CD4-positive, alpha-beta T cell treated with Interleukin-17A for 4 hours (primary cell): ENCODE results near the gene MLLT11.

Experiments used
- DNase-seq: peaks from one replicate; pipeline ENCODE4 v3.0.0-alpha.2; 2020; ENCODE audit warnings: mixed read lengths

The MLLT11 gene, protein sequence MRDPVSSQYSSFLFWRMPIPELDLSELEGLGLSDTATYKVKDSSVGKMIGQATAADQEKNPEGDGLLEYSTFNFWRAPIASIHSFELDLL

GRCh38 chr1:151060007-151060656 is at the start of gene MLLT11:
TSS of gene MLLT11 (plus strand) at chr1:151060397. CDS start at chr1:151067225, 6,828 bp downstream.
- DNase-seq, result peak; percentile 52

GRCh38 chr1:151011154-151011850 is 48.9 kb upstream of the MLLT11 start:
- DNase-seq, result no peak

DNA sequence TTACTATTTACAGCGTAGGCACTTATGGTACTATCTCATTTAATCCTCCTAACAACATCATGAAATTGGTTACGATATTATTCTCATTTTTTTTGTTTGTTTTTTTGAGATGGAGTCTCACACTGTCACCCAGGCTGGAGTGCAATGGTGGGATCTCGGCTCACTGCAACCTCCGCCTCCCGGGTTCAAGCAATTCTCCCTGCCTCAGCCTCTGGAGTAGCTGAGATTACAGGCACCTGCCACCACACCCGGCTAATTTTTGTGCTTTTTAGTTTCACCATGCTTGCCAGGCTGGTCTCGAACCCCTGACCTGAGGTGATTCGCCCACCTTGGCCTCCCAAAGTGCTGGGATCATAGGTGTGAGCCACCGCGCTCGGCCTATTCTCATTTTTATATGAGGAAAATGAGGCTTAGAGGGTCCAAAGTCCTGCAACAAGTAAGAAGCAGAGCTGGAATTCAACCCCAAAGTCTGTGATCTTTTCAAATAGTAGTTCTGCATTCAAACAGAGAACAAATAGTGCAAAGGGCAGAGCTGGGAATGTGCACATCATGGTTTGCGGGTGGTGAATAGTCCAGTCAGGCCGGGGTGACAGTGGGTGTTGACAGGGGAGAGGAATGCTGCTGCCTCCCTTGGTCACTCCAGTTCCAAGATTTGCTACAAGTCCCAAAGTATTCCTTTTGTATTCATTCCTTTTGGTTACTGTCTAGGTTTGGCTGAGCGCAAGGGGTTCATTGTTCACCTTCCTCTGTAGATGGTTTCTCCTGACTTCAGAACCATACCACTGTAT is 47.3 kb upstream of the MLLT11 start:
- no peak for DNase-seq

- no peak for DNase-seq
Measured at GRCh38 chr1:151013518-151013917, 46.7 kb upstream of the MLLT11 start.

DNA sequence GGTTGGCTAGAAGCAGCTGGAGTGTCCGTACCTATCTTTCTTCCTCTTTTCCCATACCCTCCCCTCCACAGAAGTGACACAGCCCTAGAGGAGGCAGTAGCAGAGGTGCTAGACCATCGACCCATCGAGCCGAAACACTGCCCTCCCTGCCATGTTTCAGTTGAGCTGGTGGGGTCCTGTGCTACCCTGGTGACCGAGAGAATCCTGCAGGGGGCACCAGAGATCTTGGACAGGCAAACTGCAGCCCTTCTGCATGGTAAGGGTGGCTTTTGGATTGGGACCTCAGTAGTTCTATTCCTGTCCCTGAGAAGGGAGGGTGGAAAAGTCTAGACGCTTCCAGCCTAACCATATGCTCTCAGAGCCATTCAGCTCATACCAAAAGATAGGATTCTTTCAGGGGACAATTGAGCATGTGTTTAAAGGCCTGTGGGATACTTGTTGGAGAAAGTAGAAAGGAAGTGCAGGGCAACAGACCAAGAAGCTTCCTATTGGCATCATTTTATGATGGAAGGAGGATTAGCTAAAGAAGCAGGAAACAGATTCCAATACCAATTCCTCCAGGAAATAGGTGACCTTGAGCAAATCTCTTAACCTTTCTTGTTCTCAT is 35.6 kb upstream of the MLLT11 start:
- peak; percentile 95 for DNase-seq

- DNase-seq, result no peak
Measured at GRCh38 chr1:151026460-151026859, 33.7 kb upstream of the MLLT11 start.

DNA sequence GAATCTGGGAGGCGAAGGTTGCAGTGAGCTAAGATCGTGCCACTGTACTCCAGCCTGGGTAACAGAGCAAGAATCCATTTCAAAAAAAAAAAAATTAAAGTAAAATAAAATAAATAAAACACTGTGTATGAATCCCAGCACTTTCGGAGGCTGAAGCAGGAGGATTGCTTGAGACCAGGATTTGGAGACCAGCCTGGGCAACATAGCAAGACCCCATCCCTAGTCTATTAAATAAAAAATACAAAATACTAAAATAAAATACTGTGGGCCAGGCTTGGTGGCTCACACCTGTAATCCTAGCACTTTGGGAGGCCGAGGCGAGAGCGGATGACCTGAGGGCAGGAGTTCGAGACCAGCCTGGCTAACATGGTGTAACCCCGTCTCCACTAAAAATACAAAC is 28.0 kb upstream of the MLLT11 start:
- no peak for DNase-seq

- no peak for DNase-seq
Measured at GRCh38 chr1:151035167-151035566, 25.0 kb upstream of the MLLT11 start.

DNA sequence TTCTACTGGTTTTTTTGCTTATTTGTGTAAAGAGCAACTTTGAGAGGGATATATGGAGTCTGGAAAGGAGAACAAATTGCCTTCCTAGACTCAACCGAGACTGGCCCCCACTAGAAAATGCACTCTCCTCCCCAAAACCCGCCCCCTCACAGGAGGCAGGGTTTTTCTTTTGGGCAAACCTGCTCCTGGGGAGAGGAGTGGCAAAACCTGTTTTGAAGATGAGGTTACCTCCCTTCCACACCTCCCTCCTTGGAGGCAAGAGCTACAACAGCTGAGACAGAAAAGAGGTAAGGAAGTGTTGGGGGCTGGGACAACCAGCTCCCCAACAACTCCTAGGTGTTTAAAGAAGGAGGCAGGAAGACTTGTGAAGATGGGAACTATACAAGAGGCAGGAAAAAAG is 23.8 kb upstream of the MLLT11 start, which contains the start of gene BNIPL:
Gene BNIPL, plus strand, starts transcription at position 231 of the 400 bp plus-strand sequence. Its CDS starts 140 bp downstream, at position 371.
- DNase-seq, result no peak

DNA sequence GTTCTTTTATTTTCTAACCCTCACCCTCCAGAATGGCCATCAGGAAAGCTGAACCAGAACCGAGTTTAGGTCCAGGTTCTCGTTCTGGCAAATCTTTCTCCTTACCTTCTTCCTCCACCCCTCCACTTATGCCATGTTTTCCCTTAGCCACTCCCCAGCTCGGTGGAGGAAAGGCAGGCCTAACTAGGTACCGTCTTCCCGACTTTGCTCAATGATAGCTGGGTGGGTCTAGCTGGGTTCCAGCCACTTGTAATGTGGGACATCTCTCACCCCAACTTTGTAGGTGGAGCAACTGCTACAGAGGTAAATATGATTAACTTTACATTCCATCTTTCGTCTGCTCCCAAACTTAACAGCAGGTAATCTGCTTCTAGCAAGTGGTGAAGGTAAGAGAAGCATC is 23.2 kb upstream of the MLLT11 start:
- no peak for DNase-seq

DNA sequence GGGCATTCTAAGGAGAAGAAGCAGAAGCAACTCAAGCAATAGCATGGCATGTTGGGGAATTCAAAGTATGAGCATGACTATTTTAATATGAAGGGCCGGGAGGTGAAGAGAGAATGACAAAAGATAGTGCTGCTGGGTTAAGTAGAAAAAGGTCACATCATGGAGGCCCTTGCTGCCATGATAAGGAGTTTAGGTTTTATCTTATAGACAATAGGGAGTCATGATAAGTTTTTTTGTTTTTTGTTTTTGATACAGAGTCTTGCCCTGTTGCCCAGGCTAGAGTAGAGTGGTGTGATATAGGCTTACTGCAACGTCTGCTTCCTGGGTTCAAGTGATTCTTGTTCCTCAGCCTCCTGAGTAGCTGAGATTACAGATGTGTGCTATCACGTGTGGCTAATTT is 20.7 kb upstream of the MLLT11 start:
- no peak for DNase-seq

DNA sequence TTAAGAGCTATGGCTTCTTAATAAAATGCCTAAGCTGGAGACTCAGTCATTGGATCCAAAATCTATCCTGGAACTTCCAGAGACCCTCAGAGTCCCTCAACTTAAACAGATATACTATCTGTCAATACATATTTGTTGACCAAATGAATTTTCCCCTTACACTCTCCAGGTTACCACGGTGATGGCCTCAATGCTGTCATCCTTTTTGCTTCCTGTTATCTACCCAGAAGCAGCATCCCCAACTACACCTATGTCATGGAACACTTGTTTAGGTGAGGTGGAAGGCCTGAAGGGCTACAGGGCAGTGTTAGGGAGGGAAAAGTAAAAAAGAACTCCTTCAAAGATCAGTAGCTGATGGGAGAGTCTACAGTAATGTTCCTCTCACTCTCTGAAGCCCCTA is 17.0 kb upstream of the MLLT11 start:
- no peak for DNase-seq

DNA sequence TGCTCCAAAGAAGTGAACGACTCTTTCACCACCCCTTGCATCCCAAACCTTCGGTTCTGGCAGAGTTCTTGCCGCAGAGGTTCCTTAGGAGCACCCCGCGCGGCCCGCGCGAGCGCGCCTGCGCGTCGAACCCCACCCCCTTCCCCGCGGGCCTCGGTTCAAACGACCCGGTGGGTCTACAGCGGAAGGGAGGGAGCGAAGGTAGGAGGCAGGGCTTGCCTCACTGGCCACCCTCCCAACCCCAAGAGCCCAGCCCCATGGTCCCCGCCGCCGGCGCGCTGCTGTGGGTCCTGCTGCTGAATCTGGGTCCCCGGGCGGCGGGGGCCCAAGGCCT is 12.6 kb upstream of the MLLT11 start, which contains the start of gene C1orf56:
Gene C1orf56, plus strand, starts transcription at position 161 of the 334 bp plus-strand sequence. Its CDS starts 97 bp downstream, at position 258.
- DNase-seq, result peak; percentile 76

DNA sequence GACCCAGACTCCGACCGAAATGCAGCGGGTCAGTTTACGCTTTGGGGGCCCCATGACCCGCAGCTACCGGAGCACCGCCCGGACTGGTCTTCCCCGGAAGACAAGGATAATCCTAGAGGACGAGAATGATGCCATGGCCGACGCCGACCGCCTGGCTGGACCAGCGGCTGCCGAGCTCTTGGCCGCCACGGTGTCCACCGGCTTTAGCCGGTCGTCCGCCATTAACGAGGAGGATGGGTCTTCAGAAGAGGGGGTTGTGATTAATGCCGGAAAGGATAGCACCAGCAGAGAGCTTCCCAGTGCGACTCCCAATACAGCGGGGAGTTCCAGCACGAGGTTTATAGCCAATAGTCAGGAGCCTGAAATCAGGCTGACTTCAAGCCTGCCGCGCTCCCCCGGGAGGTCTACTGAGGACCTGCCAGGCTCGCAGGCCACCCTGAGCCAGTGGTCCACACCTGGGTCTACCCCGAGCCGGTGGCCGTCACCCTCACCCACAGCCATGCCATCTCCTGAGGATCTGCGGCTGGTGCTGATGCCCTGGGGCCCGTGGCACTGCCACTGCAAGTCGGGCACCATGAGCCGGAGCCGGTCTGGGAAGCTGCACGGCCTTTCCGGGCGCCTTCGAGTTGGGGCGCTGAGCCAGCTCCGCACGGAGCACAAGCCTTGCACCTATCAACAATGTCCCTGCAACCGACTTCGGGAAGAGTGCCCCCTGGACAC is 12.1 kb upstream of the MLLT11 start:
- peak; percentile 70 for DNase-seq

GRCh38 chr1:151048645-151049032 is 11.6 kb upstream of the MLLT11 start:
- DNase-seq, result no peak

DNA sequence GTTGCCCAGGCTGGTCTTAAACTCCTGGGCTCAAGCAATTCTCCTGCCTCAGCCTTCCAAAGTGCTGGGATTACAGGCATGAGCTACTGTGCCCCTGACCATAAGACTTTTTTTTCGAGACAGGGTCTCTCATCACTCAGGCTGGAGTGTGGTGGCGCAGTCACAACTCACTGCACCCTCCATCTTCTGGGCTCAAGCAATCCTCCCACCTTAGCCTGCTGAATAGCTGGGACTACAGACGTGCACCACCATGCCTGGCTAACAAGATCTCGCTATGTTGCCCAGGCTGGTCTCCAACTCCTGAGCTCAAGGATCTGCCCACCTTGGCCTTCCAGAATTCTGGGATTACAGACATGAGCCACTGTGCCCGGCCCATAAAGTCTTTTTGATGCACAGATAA is 10.7 kb upstream of the MLLT11 start:
- no peak for DNase-seq

- no peak for DNase-seq
Measured at GRCh38 chr1:151050051-151050688, 10.0 kb upstream of the MLLT11 start.

DNA sequence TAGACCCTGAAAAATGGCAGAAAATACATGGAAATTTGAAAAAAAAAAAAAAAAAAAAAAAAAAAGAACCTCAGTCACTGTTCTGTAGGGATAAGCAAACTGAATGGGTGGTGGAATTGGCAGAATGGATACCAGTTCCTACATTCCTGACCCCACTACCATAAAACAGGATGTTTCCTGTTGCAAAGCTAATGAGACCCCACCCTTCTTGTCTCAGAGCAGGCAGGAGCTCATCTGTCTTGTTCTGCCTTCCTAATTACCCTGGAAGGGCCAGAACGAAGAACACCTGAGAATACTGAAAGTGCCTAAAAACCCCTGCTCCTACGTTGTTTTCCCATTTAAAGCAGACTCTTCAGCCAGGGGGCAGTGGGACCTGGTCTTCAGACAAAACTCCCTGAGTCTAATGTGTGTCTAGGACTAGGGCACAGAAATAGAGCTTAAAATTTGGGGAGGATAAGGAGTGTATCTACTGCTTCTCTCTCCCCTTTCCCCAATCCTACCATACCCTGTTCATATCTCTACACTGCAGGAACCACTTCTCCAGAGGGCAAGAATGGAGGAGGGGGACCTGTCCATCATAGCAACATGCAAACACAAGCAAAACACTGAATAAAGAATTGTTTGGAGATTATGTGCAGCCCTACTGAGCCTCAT is 8.7 kb upstream of the MLLT11 start:
- DNase-seq, result no peak

GRCh38 chr1:151054971-151055547 is 5.1 kb upstream of the MLLT11 start:
- DNase-seq, result no peak

DNA sequence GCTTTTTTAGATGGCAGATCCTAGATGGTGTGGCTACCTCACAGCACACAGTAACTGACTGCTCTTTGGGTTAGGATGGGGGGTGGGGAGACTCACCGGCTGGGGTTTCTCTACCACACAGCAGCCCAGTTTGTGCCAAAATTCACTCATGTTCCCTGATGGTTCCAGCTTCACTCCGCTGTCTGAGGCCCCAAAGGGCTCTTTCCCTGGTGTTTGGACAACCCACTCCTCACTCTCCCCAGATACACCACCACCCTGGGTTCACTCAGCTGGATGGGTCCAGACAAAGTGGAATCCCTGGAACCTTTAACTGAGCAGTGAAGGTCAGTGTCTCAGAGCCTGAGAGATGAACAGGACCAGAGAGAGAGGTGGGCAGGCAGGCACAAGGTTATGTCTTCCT is 4.6 kb upstream of the MLLT11 start:
- DNase-seq, result peak; percentile 27

DNA sequence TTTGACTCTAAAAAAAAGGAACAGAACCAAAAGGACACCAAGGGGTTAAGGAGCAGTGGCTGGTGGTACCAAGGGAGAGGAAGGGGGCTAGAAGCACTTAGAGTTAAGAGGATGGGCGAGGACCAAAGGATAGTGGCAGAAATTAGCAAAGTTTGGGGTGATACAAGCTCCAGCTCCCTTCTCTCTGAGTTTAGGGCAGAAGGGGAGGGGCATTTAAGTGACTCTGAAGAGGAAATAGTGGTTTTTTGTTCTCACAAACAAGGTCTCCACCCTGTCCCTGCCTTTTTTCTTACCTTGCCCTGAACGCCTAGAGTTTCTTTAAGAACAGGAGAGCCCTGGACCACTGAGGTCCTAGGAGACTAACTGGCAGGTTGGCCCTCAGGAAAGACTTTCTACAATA is 4.0 kb upstream of the MLLT11 start:
- peak; percentile 55 for DNase-seq
